Lung (tissue), 12 donors: ENCODE data around the gene TMEM245. TPM values are rescaled to one million over a fixed set of nuclear protein-coding genes. Genes with fewer than 3 reads are reported as not detected.

ENCODE experiments used
- ATAC-seq: fragments of 200-7000 bp; cut with Tn5 transposase; one replicate; pipeline ENCODE4 v1.9.1; 2020; ENCODE audit warnings: moderate number of reproducible peaks; ENCODE audit not compliant: insufficient read depth, low FRiP score
- DNase-seq, 3 donors: peaks; one replicate each; pipeline ENCODE4 v3.0.0-alpha.2; 2013 to 2017
- H3K27ac ChIP-seq, 2 donors: one replicate each; pipeline ENCODE4 v1.5.1; 2013; ENCODE audit warnings: mild to moderate bottlenecking in 2 of 2, moderate library complexity in 2 of 2, control low read depth in 1 of 2, inconsistent platforms in 1 of 2, low read depth in 1 of 2, low read length in 1 of 2
- H3K27me3 ChIP-seq, 3 donors: one replicate each; pipeline ENCODE4 v1.5.1; 2013; ENCODE audit warnings: low read length in 2 of 3; ENCODE audit not compliant: control insufficient read depth in 3 of 3, insufficient read depth in 3 of 3
- H3K36me3 ChIP-seq, 4 donors: one replicate each; pipeline ENCODE4 v1.5.1; 2013; ENCODE audit warnings: low read length in 4 of 4, mild to moderate bottlenecking in 1 of 4, moderate library complexity in 1 of 4; ENCODE audit not compliant: control insufficient read depth in 4 of 4, insufficient read depth in 4 of 4
- H3K4me1 ChIP-seq, 5 donors: one replicate each; pipeline ENCODE4 v1.5.1; 2013; ENCODE audit warnings: low read length in 5 of 5, mild to moderate bottlenecking in 2 of 5, moderate library complexity in 1 of 5; ENCODE audit not compliant: control insufficient read depth in 5 of 5, insufficient read depth in 5 of 5
- H3K4me3 ChIP-seq: one replicate; pipeline ENCODE4 v1.5.1; 2013; ENCODE audit warnings: mild to moderate bottlenecking, control low read depth, moderate library complexity
- H3K9ac ChIP-seq, 2 donors: one replicate each; pipeline ENCODE4 v1.5.1; 2013; ENCODE audit warnings: low read length in 2 of 2, control low read depth in 1 of 2; ENCODE audit not compliant: insufficient read depth in 1 of 2
- H3K9me3 ChIP-seq, 4 donors: one replicate each; pipeline ENCODE4 v1.5.1; 2013; ENCODE audit warnings: low read length in 3 of 4, mild to moderate bottlenecking in 1 of 4, moderate library complexity in 1 of 4; ENCODE audit not compliant: control insufficient read depth in 4 of 4, insufficient read depth in 3 of 4
- CTCF ChIP-seq: IDR thresholded peaks from 2 replicates; pipeline ENCODE4 v1.5.1; 2012; ENCODE audit warnings: mild to moderate bottlenecking; ENCODE audit errors: control extremely low read depth, extremely low read depth
- WGBS, 2 donors: extraction: QIAGEN DNeasy Blood & Tissue Kit; methylation state at CpG; one replicate each; pipeline ENCODE4 v1.1.7; 2013; 5-methylcytosine and 5-hydroxymethylcytosine counted together
- polyA plus RNA-seq, 2 donors: library from polyadenylated mRNA; stranded (reverse); fragments of 200-250 nt; gene quantifications; one replicate each; pipeline ENCODE4 v1.2.1, GENCODE V29; 2013
- total RNA-seq, 2 donors: library from RNA; depleted of rRNA in 1 of 2; stranded (reverse); fragments of >200 nt in 1 of 2; gene quantifications; one replicate each; pipeline ENCODE4 v1.2.1, GENCODE V29; 2014 to 2021
- donor health status: control.
- donor health status: control.
- donor health status: Bipolar disorder and iron deficiency.
- donor health status: healthy.
- donor health status: DM: yes; HTN: yes; CAD: no.

Gene TMEM245
- total and polyA plus RNA-seq, 4 donors = 15.0 to 137 (median 42.0) TPM

- DNase-seq = no peak
- ATAC-seq = no peak
- no peak overlapping the region for H3K4me3 ChIP-seq
- TF ChIP-seq CTCF = no peak
- H3K27me3 ChIP-seq = no peaks in the 10 kb centered on the region
- WGBS, 2 donors = 93 to 97% methylated on average over 1 of the region's 1 CpG
- H3K36me3 ChIP-seq = peaks cover 24 to 61% (median 44%) of the 10 kb centered on the region in 4 donors
- no peaks in the 10 kb centered on the region for H3K4me1 ChIP-seq
- no peaks in the 10 kb centered on the region for H3K9me3 ChIP-seq
- H3K27ac ChIP-seq = no peak overlapping the region
- no peak overlapping the region for H3K9ac ChIP-seq
Observed at GRCh38 chr9:109046346-109046745, 73.4 kb downstream of the TMEM245 start.

GRCh38 chr9:109043578-109043977 lies 76.2 kb downstream of the TMEM245 start:
- WGBS, 2 donors = 97 to 99% methylated on average over 4 of the region's 4 CpGs
- DNase-seq = no peak
- H3K4me3 ChIP-seq = no peak overlapping the region
- H3K9me3 ChIP-seq = no peaks in the 10 kb centered on the region
- TF ChIP-seq CTCF = no peak
- H3K4me1 ChIP-seq = peaks cover 0 to 9% (median 0%) of the 10 kb centered on the region in 5 donors
- no peak overlapping the region for H3K9ac ChIP-seq
- H3K27me3 ChIP-seq = no peaks in the 10 kb centered on the region
- no peak for ATAC-seq
- peaks cover 11 to 53% (median 37%) of the 10 kb centered on the region in 4 donors for H3K36me3 ChIP-seq
- H3K27ac ChIP-seq = no peak overlapping the region

- H3K9ac ChIP-seq = no peak overlapping the region
- no peak overlapping the region for H3K4me3 ChIP-seq
- H3K27me3 ChIP-seq = no peaks in the 10 kb centered on the region
- ATAC-seq (no peak), DNase-seq (no peak)
- peaks cover 0 to 30% (median 11%) of the 10 kb centered on the region in 5 donors for H3K4me1 ChIP-seq
- H3K27ac ChIP-seq = no peak overlapping the region
- WGBS, 2 donors = 99 to 100% methylated on average over 4 of the region's 4 CpGs
- peaks cover 9 to 36% (median 27%) of the 10 kb centered on the region in 4 donors for H3K36me3 ChIP-seq
- H3K9me3 ChIP-seq = no peaks in the 10 kb centered on the region
- no peak for TF ChIP-seq CTCF
Observed at GRCh38 chr9:109040571-109040970, 79.2 kb downstream of the TMEM245 start.

GRCh38 chr9:109039539-109039938 lies 80.2 kb downstream of the TMEM245 start:
- Histone ChIP-seq H3K27me3 (no peaks in the 10 kb centered on the region), H3K36me3 (peaks cover 6 to 28% (median 22%) of the 10 kb centered on the region in 4 donors), H3K9me3 (no peaks in the 10 kb centered on the region), H3K9ac (no peak overlapping the region), H3K4me1 (peaks cover 0 to 30% (median 11%) of the 10 kb centered on the region in 5 donors), H3K4me3 (no peak overlapping the region), H3K27ac (no peak overlapping the region)
- DNase-seq (no peak), ATAC-seq (no peak)
- TF ChIP-seq CTCF = no peak
- WGBS, 2 donors = 87 to 89% methylated on average over 4 of the region's 4 CpGs
